ENCODE measurements around the gene ING4.
A peak's percentile ranks its signal among the peaks of the same experiment; 100 is the strongest.

The ING4 gene

DNA sequence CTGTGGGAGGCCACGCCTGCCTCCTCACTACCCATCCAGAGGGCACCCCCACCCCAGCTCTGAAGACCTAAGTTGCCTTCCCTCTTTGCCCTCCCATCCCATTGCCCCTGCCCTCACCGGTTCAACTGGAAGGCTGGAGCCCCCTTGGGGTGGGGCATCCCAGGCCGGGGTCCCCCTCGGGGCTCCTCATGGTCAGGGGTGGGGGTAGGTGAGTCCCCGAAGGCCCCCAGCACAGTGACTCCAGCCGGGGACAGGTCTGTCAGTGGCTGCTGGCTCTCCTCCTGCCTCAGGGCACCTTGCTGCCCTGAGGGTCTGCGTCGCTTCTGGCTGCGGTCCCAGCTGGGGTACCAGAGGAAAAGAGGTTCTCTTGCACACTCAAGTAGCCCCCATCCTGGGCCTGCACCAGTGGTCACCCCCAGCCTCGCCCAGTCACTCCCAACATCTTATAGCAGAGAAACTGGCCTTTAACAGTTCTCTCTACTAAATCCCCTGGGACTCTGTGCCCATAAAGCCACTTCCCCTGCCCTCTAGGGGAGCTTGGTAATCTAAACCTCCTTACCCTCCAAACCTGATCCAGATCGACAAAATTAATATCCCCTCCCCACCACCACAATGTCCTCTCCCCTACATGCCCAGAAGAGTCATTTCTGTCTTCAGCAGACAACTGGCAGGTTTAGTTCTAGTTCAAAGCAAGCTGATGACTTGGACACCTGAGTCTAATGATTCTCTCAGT, 32.6 kb upstream of the ING4 start:
- Histone ChIP-seq H3K4me3 (ENCODE audit: low read length) (no peak overlapping the region), H3K27me3 (ENCODE audit: insufficient read depth, low read length) (no peaks in the 10 kb centered on the region), H2AFZ (ENCODE audit: low read depth, low read length) (no peak overlapping the region), H3K36me3 (ENCODE audit: insufficient read depth, low read length) (peaks cover 2% of the 10 kb centered on the region), H3K4me1 (ENCODE audit: insufficient read depth, low read length) (peaks cover 18% of the 10 kb centered on the region), H3K9me3 (ENCODE audit: low read length) (no peaks in the 10 kb centered on the region)

DNA sequence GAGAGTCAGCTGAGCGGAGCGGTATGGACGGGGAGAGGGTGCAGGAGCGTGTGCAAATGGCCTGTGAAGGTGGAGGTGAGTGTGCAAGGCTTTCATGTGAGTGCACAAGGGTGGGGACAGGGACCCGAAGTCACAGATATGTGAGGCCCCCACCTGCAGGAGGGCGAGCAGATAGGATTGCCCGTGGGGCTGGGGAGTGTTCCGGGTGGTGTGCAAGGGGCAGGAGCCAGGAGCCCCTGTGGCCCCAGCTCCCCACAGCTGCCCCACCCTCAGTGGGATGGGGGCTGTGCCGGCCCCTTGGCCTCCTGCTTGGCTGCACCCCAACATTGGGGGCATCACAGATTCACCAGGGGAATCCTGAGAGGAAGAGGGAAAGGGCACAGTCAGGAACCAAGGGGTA, 31.8 kb upstream of the ING4 start:
- H2AFZ ChIP-seq (ENCODE audit: low read depth, low read length) = no peak overlapping the region
- H3K4me3 ChIP-seq (ENCODE audit: low read length) = no peak overlapping the region

DNA sequence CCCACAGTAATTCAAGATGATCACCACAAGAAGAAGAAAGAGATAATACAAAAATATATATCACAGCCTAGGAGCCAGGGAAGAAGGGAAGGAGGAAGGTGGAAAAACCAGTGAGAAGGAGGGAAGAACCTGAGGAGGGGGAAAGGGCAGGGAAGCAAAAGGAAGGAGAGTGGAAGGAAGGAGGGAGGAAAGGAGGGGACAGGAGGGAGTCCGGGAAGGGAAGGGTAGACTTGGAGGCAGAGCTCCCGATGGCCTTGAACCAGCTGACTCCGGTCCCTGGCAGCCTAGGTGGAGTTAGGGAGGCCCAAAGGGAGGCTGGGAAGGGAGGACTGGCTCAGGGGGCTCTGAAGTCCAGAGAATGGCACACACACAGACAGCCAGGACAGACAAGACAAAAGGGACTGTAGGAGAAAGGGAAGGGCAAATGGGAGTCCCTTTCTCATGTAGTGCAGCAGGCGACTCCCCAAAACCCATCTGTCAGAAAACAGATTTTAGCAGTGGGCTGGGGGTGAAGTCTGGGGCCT, 31.0 kb upstream of the ING4 start:
- Histone ChIP-seq H3K27me3 (ENCODE audit: insufficient read depth, low read length) (no peaks in the 10 kb centered on the region), H3K4me3 (ENCODE audit: low read length) (no peak overlapping the region), H3K9me3 (ENCODE audit: low read length) (no peaks in the 10 kb centered on the region), H3K36me3 (ENCODE audit: insufficient read depth, low read length) (peaks cover 2% of the 10 kb centered on the region), H3K4me1 (ENCODE audit: insufficient read depth, low read length) (peaks cover 17% of the 10 kb centered on the region), H2AFZ (ENCODE audit: low read depth, low read length) (no peak overlapping the region)

More for the DNA sequence above, 31.8 kb upstream of the ING4 start:
- peaks cover 22% of the 10 kb centered on the region for H3K4me1 ChIP-seq (ENCODE audit: insufficient read depth, low read length)
- H3K9me3 ChIP-seq (ENCODE audit: low read length) = no peaks in the 10 kb centered on the region
- H3K36me3 ChIP-seq (ENCODE audit: insufficient read depth, low read length) = peaks cover 2% of the 10 kb centered on the region
- no peaks in the 10 kb centered on the region for H3K27me3 ChIP-seq (ENCODE audit: insufficient read depth, low read length)

DNA sequence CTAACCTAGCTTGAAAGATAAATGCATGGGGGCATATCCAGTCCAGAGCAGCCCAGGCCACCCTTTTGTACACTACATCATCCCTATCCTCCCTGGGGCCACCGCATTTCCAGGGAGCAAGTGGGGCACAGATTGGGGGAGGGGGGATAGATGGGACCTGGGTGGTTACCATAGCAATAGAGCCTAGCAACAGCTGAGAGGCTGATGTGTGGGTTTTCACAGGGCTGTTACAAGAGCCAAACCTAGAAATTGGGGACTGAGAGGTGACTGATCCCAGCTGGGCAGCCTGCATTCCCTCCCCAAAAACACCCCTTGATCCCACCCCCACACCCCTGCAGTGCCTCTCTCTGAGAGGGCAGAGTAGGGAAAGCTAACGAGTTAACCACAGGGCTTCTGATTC, 30.0 kb upstream of the ING4 start:
- no peaks in the 10 kb centered on the region for H3K27me3 ChIP-seq (ENCODE audit: insufficient read depth, low read length)
- H3K4me3 ChIP-seq (ENCODE audit: low read length) = no peak overlapping the region
- H3K36me3 ChIP-seq (ENCODE audit: insufficient read depth, low read length) = peaks cover 2% of the 10 kb centered on the region
- H3K9me3 ChIP-seq (ENCODE audit: low read length) = no peaks in the 10 kb centered on the region
- H3K4me1 ChIP-seq (ENCODE audit: insufficient read depth, low read length) = peaks cover 22% of the 10 kb centered on the region
- H2AFZ ChIP-seq (ENCODE audit: low read depth, low read length) = no peak overlapping the region

DNA sequence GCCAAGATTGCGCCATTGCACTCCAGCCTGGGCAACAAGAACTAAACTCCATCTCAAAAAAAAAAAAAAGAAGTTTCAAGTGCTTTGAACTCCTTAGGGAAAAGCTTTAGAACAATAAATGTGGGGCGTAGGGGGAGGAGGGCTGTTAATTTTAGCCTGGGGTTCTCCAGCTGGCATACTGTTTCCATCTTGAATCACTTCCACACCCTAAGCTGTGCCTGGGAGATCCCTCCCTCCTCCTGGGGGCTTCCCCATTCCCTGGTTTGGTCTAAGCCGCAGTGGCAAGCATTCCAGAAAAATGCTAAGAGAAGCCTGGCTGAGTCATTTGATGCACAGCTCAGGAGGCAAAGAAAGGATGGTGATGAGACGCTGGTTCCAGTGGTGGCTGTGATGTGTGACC, 28.6 kb upstream of the ING4 start:
- Histone ChIP-seq H3K27me3 (ENCODE audit: insufficient read depth, low read length) (no peaks in the 10 kb centered on the region), H3K4me3 (ENCODE audit: low read length) (no peak overlapping the region), H3K4me1 (ENCODE audit: insufficient read depth, low read length) (peaks cover 35% of the 10 kb centered on the region), H3K9me3 (ENCODE audit: low read length) (no peaks in the 10 kb centered on the region), H2AFZ (ENCODE audit: low read depth, low read length) (no peak overlapping the region), H3K36me3 (ENCODE audit: insufficient read depth, low read length) (peaks cover 10% of the 10 kb centered on the region)

GRCh38 chr12:6688999-6689882, 26.3 kb upstream of the ING4 start, which contains the start of gene ZNF384:
Gene ZNF384 (minus strand): TSS chr12:6689375. CDS start chr12:6679520, 9,855 bp downstream.
- H3K4me1 ChIP-seq (ENCODE audit: insufficient read depth, low read length) = peaks cover 35% of the 10 kb centered on the region
- H3K27me3 ChIP-seq (ENCODE audit: insufficient read depth, low read length) = no peaks in the 10 kb centered on the region
- H3K9me3 ChIP-seq (ENCODE audit: low read length) = no peaks in the 10 kb centered on the region
- H2AFZ ChIP-seq (ENCODE audit: low read depth, low read length) = peak within 1 kb of the TSS; percentile 37
- peak within 1 kb of the TSS; percentile 89 for H3K4me3 ChIP-seq (ENCODE audit: low read length)
- H3K36me3 ChIP-seq (ENCODE audit: insufficient read depth, low read length) = peaks cover 10% of the 10 kb centered on the region

DNA sequence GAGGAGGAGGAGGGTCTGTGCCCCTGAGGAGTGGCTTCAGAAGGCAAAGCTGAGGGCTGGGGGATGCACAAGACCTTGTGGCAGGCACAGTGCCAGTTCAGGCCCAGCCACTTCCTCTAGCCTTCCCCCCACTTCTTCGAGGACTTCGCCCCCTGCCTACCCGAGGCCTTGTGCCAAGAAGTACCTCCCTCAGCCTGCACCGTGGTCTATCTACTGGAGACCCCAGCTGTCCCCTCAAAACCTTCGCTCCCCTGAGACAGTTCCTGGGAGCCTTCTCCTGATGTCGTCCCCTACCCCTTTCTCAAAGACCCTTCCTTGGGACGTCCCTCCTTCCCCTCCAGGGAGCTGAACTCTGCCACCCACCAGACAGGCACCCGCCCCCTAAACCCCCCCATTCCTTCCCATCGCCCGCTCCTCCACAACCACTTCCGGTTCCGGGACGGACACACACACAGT, 25.7 kb upstream of the ING4 start:
- H3K9me3 ChIP-seq (ENCODE audit: low read length) = no peaks in the 10 kb centered on the region
- H2AFZ ChIP-seq (ENCODE audit: low read depth, low read length) = peak overlapping the region; percentile 37
- H3K36me3 ChIP-seq (ENCODE audit: insufficient read depth, low read length) = peaks cover 15% of the 10 kb centered on the region
- peak overlapping the region; percentile 89 for H3K4me3 ChIP-seq (ENCODE audit: low read length)
- H3K27me3 ChIP-seq (ENCODE audit: insufficient read depth, low read length) = no peaks in the 10 kb centered on the region
- peaks cover 35% of the 10 kb centered on the region for H3K4me1 ChIP-seq (ENCODE audit: insufficient read depth, low read length)

GRCh38 chr12:6685814-6686213, 22.9 kb upstream of the ING4 start:
- no peaks in the 10 kb centered on the region for H3K9me3 ChIP-seq (ENCODE audit: low read length)
- no peaks in the 10 kb centered on the region for H3K27me3 ChIP-seq (ENCODE audit: insufficient read depth, low read length)
- H3K4me1 ChIP-seq (ENCODE audit: insufficient read depth, low read length) = peaks cover 22% of the 10 kb centered on the region
- peaks cover 27% of the 10 kb centered on the region for H3K36me3 ChIP-seq (ENCODE audit: insufficient read depth, low read length)
- H2AFZ ChIP-seq (ENCODE audit: low read depth, low read length) = no peak overlapping the region
- no peak overlapping the region for H3K4me3 ChIP-seq (ENCODE audit: low read length)

GRCh38 chr12:6684609-6685008, 21.7 kb upstream of the ING4 start:
- peaks cover 18% of the 10 kb centered on the region for H3K4me1 ChIP-seq (ENCODE audit: insufficient read depth, low read length)
- no peaks in the 10 kb centered on the region for H3K27me3 ChIP-seq (ENCODE audit: insufficient read depth, low read length)
- no peak overlapping the region for H2AFZ ChIP-seq (ENCODE audit: low read depth, low read length)
- H3K9me3 ChIP-seq (ENCODE audit: low read length) = no peaks in the 10 kb centered on the region
- H3K36me3 ChIP-seq (ENCODE audit: insufficient read depth, low read length) = peaks cover 34% of the 10 kb centered on the region
- no peak overlapping the region for H3K4me3 ChIP-seq (ENCODE audit: low read length)

DNA sequence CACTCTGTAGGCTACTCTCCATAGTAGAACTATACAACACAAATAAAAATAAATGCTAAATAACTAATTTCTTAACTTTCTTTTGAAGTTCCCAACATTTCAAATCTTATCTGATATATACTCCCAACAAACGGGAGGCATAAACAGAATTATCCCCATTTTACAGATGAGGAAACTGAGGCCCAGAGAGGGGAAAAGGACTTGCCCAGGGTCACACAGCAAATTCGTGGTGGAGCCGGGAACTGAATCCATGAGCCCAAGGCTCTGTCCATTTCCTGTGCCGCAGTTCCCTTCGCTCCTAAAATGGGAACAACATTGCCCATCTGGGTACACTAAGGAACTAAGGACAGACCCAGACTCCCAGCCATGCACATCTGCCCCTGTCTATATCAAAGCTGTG, 14.0 kb upstream of the ING4 start:
- H3K27me3 ChIP-seq (ENCODE audit: insufficient read depth, low read length) = no peaks in the 10 kb centered on the region
- H3K4me3 ChIP-seq (ENCODE audit: low read length) = no peak overlapping the region
- no peaks in the 10 kb centered on the region for H3K4me1 ChIP-seq (ENCODE audit: insufficient read depth, low read length)
- no peak overlapping the region for H2AFZ ChIP-seq (ENCODE audit: low read depth, low read length)
- H3K36me3 ChIP-seq (ENCODE audit: insufficient read depth, low read length) = peaks cover 84% of the 10 kb centered on the region
- no peaks in the 10 kb centered on the region for H3K9me3 ChIP-seq (ENCODE audit: low read length)

DNA sequence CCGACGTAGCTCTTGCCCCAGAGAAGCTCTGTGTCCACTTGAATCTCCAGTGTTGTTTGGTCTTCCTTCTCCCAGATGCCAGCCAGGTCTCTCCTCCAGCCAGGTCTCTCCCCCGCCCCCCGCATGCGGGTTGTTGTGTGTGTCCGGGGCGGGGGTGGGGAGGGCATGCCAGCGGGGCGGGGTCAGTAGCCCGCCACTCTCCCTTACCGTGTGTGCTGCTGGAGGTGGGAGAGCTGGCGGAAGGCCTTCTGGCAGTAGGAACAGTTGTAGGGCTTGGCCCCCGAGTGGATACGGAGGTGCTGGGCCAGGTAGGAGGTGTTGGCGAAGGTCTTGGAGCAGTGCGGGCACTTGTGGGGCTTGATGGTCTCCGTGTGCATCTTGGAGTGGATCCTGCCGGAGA, 9.2 kb upstream of the ING4 start:
- no peak overlapping the region for H2AFZ ChIP-seq (ENCODE audit: low read depth, low read length)
- no peaks in the 10 kb centered on the region for H3K4me1 ChIP-seq (ENCODE audit: insufficient read depth, low read length)
- no peak overlapping the region for H3K4me3 ChIP-seq (ENCODE audit: low read length)
- no peaks in the 10 kb centered on the region for H3K27me3 ChIP-seq (ENCODE audit: insufficient read depth, low read length)
- peaks cover 93% of the 10 kb centered on the region for H3K36me3 ChIP-seq (ENCODE audit: insufficient read depth, low read length)
- H3K9me3 ChIP-seq (ENCODE audit: low read length) = no peaks in the 10 kb centered on the region

GRCh38 chr12:6667559-6668210, 4.8 kb upstream of the ING4 start:
- peaks cover 4% of the 10 kb centered on the region for H3K4me1 ChIP-seq (ENCODE audit: insufficient read depth, low read length)
- no peak overlapping the region for H3K4me3 ChIP-seq (ENCODE audit: low read length)
- H3K36me3 ChIP-seq (ENCODE audit: insufficient read depth, low read length) = peaks cover 62% of the 10 kb centered on the region
- H2AFZ ChIP-seq (ENCODE audit: low read depth, low read length) = no peak overlapping the region
- no peaks in the 10 kb centered on the region for H3K27me3 ChIP-seq (ENCODE audit: insufficient read depth, low read length)
- H3K9me3 ChIP-seq (ENCODE audit: low read length) = no peaks in the 10 kb centered on the region

DNA sequence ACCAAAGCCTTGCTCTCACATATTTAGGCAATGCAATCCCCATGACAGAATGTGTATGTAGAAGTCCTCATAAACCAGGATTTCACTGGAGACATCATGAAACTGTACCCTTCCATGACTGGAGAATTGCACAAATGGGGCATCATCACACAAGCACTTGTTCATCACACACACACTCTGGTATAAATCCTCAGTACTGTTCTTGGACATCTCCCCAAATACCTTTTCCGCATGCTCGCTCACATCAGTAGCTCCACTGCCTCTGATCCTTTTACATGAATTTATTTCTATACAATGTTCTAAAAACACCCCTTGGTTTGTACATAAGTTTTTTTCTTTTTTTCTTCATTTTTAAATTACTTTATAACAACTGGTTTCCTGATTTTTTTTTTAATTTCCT, 3.3 kb upstream of the ING4 start:
- H3K4me1 ChIP-seq (ENCODE audit: insufficient read depth, low read length) = peaks cover 13% of the 10 kb centered on the region
- H3K36me3 ChIP-seq (ENCODE audit: insufficient read depth, low read length) = peaks cover 47% of the 10 kb centered on the region
- no peak overlapping the region for H3K4me3 ChIP-seq (ENCODE audit: low read length)
- no peaks in the 10 kb centered on the region for H3K9me3 ChIP-seq (ENCODE audit: low read length)
- no peak overlapping the region for H2AFZ ChIP-seq (ENCODE audit: low read depth, low read length)
- H3K27me3 ChIP-seq (ENCODE audit: insufficient read depth, low read length) = no peaks in the 10 kb centered on the region
